Spleen (tissue), 11 donors: ENCODE results near the gene PCP2. TPM values are rescaled to one million over a fixed set of nuclear protein-coding genes. Genes with fewer than 3 reads are reported as not detected.

Experiments
- DNase-seq: peaks from one replicate; pipeline ENCODE4 v3.0.0-alpha.2; 2020
- H3K27ac ChIP-seq, 8 donors: fragments of 200-600 bp; sonication (generic) in 7 of 8; 1 replicate in 4 of 8; 2 replicates in 4 of 8; pipeline versions ENCODE4 v1.5.0 to v1.8.0; 2016 to 2021; ENCODE audit warnings: inconsistent platforms in 4 of 8, mild to moderate bottlenecking in 4 of 8, moderate library complexity in 1 of 8
- H3K27me3 ChIP-seq, 7 donors: fragments of 200-600 bp; sonication (generic) in 6 of 7; replicated peaks in 1 of 7; 1 replicate in 4 of 7; 2 replicates in 3 of 7; pipeline versions ENCODE4 v1.5.0 to v1.8.0; 2016 to 2021; ENCODE audit warnings: inconsistent platforms in 3 of 7, mild to moderate bottlenecking in 1 of 7
- H3K36me3 ChIP-seq, 6 donors: fragments of 200-600 bp; sonication (generic) in 5 of 6; 1 replicate in 4 of 6; 2 replicates in 2 of 6; pipeline versions ENCODE4 v1.5.0 to v1.8.0; 2016 to 2021; ENCODE audit warnings: inconsistent platforms in 2 of 6
- H3K4me1 ChIP-seq, 6 donors: fragments of 200-600 bp; sonication (generic) in 5 of 6; 1 replicate in 3 of 6; 2 replicates in 3 of 6; pipeline versions ENCODE4 v1.5.0 to v1.8.0; 2016 to 2021; ENCODE audit warnings: inconsistent platforms in 3 of 6
- H3K4me3 ChIP-seq, 8 donors: fragments of 200-600 bp; sonication (generic) in 7 of 8; 1 replicate in 4 of 8; 2 replicates in 4 of 8; pipeline versions ENCODE4 v1.5.0 to v1.8.0; 2016 to 2021; ENCODE audit warnings: inconsistent platforms in 4 of 8, mild to moderate bottlenecking in 4 of 8, moderate library complexity in 2 of 8
- H3K9me3 ChIP-seq, 8 donors: fragments of 200-600 bp; sonication (generic) in 7 of 8; 1 replicate in 4 of 8; 2 replicates in 4 of 8; pipeline versions ENCODE4 v1.5.0 to v1.8.0; 2016 to 2021; ENCODE audit warnings: inconsistent platforms in 4 of 8
- POLR2A ChIP-seq, 3 donors: fragments of 450-650 bp; IDR thresholded peaks; one replicate each; pipeline ENCODE4 v1.5.1; 2017; ENCODE audit warnings: antibody characterized with exemption in 3 of 3, mild to moderate bottlenecking in 1 of 3
- POLR2AphosphoS5 ChIP-seq, 3 donors: sonication (generic); formaldehyde crosslinking; IDR thresholded peaks; one replicate each; pipeline ENCODE4 v1.5.1; 2017; ENCODE audit warnings: antibody characterized with exemption in 3 of 3
- WGBS, 5 donors: extraction: QIAGEN DNeasy Blood & Tissue Kit in 3 of 5; methylation state at CpG; one replicate each; pipeline versions ENCODE4 v1.1.5 to v1.1.7; 2013 to 2018; 5-methylcytosine and 5-hydroxymethylcytosine counted together
- intact Hi-C: fragments of 100-400 bp; cut with DNase I; formaldehyde crosslinking; loops from one replicate; pipeline ENCODE4 v1.15.0; 2023; ENCODE audit warnings: low total_unique reads
- polyA plus RNA-seq, 3 donors: library from polyadenylated mRNA; stranded (reverse); fragments of 200-250 nt; gene quantifications; one replicate each; pipeline ENCODE4 v1.2.1, GENCODE V29; 2013
- total RNA-seq, 7 donors: library from RNA; depleted of rRNA in 3 of 7; stranded (reverse); fragments of >200 nt in 3 of 7; fragmentation: NEBNext Ultra II Directional in 4 of 7; extraction: Animal tissue kit (Norgen Biotek cat#: 25700) in 4 of 7; gene quantifications; one replicate each; pipeline versions ENCODE4 v1.1.0 to v1.2.1, GENCODE V29; 2016 to 2021
- TF ChIP-seq, protein P1 (sequence below), 11 experiments: fragments of 200-600 bp in 7 of 11; fragments of 450-650 bp in 4 of 11; sonication (generic) in 4 of 11; IDR thresholded peaks in 8 of 11; conservative IDR thresholded peaks in 3 of 11; 1 replicate in 7 of 11; 2 replicates in 4 of 11; pipeline versions ENCODE4 v1.4.0 to v1.8.0; 2016 to 2021; ENCODE audit warnings: antibody characterized with exemption in 11 of 11, inconsistent platforms in 4 of 11, mild to moderate bottlenecking in 1 of 11
- donor health status: healthy with polysubstance abuse.
- donor health status: DM: no; HTN: no; CAD: no; lungs with moderate emphysema.
- donor health status: DM: no; HTN: no; CAD: no.
- donor health status: Bipolar disorder and iron deficiency.
- donor health status: healthy.
- donor health status: DM: no; HTN: no; CAD: no.
- donor health status: DM: yes; HTN: yes; CAD: no.

PCP2 gene
- total and polyA plus RNA-seq, 10 donors = 1.5 to 5.9 (median 2.5) TPM; not detected in 1

DNA sequence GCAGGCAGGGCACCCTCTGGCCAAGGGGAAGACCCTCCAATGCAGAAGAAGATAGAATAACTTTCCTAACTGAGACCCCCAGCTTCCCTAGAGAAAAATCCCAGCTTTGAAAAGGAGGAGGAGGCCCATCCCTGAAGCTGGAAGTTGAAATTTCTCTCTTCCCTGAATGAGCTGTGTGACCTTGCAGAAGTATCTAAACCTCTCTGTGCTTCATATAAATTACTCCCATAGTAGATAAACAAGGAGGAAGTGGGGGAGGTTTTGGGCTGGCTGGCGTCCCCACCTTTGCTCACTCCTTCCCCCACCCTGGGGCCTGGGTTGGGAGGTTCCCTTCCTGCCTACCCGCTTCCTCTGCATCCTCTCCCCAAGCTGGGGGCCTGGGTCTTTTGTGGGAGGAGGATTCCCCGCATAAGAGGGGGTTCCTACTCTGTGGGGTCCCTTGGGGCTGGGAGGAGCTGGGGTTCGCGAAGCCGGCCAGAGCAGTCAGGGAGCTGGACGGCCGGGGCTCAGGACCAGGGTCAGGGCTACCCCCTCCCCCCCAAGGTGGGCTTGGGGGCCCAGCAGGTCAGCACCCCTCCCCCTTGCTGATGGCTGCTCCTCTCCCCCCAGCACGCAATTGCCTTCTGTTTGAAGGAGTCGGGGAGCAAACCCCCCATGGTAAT lies 26.2 kb downstream of the PCP2 start:
- no peak overlapping the region for H3K27ac ChIP-seq
- H3K4me3 ChIP-seq = no peak overlapping the region
- intact Hi-C loops = no loop called here
- no peaks in the 10 kb centered on the region for H3K36me3 ChIP-seq
- no peaks in the 10 kb centered on the region for H3K4me1 ChIP-seq
- DNase-seq = no peak
- TF ChIP-seq, protein P1, sequence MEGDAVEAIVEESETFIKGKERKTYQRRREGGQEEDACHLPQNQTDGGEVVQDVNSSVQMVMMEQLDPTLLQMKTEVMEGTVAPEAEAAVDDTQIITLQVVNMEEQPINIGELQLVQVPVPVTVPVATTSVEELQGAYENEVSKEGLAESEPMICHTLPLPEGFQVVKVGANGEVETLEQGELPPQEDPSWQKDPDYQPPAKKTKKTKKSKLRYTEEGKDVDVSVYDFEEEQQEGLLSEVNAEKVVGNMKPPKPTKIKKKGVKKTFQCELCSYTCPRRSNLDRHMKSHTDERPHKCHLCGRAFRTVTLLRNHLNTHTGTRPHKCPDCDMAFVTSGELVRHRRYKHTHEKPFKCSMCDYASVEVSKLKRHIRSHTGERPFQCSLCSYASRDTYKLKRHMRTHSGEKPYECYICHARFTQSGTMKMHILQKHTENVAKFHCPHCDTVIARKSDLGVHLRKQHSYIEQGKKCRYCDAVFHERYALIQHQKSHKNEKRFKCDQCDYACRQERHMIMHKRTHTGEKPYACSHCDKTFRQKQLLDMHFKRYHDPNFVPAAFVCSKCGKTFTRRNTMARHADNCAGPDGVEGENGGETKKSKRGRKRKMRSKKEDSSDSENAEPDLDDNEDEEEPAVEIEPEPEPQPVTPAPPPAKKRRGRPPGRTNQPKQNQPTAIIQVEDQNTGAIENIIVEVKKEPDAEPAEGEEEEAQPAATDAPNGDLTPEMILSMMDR (IDR thresholded peaks at IDR 0.05 in 8 of 11, conservative IDR thresholded peaks at IDR 0.05 in 3 of 11) = no peak
- no peak for TF ChIP-seq POLR2AphosphoS5 (IDR thresholded peaks at IDR 0.05)
- no peak for TF ChIP-seq POLR2A (IDR thresholded peaks at IDR 0.05)
- no peaks in the 10 kb centered on the region for H3K9me3 ChIP-seq
- 62 to 85% (median 69%) methylated on average over 9 to 10 of the region's 10 CpGs for whole genome bisulfite sequencing, 5 donors
- peaks cover 0 to 33% (median 0%) of the 10 kb centered on the region in 7 donors for H3K27me3 ChIP-seq

DNA sequence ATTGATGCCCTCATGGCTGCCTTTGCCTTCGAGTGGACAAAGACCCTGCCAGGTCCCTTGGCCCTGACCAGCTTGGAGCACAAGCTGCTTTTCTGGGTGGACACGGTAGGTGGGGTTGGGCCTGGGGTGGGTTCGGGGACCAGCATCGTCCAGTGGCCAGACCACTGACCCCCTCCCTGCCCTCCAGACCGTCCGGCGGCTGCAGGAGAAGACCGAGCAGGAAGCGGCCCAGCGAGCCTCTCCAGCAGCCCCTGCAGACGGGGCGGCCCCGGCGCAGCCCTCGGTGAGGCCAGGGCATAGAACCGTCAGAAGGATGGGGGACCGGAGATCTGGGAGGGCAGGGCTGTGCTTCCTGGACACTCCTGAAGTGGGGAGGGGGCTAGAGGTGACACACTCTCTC lies 27.2 kb downstream of the PCP2 start:
- no peak for TF ChIP-seq POLR2A (IDR thresholded peaks at IDR 0.05)
- TF ChIP-seq, protein P1 (IDR thresholded peaks at IDR 0.05 in 8 of 11, conservative IDR thresholded peaks at IDR 0.05 in 3 of 11) = no peak
- TF ChIP-seq POLR2AphosphoS5 (IDR thresholded peaks at IDR 0.05) = no peak
- WGBS, 5 donors = 77 to 91% (median 86%) methylated on average over 14 to 17 of the region's 17 CpGs
- H3K27me3 ChIP-seq = peaks cover 0 to 44% (median 0%) of the 10 kb centered on the region in 7 donors
- H3K4me3 ChIP-seq = no peak overlapping the region
- no peaks in the 10 kb centered on the region for H3K9me3 ChIP-seq
- H3K4me1 ChIP-seq = no peaks in the 10 kb centered on the region
- no peak for DNase-seq
- intact Hi-C loops = no loop called here
- no peaks in the 10 kb centered on the region for H3K36me3 ChIP-seq
- no peak overlapping the region for H3K27ac ChIP-seq

DNA sequence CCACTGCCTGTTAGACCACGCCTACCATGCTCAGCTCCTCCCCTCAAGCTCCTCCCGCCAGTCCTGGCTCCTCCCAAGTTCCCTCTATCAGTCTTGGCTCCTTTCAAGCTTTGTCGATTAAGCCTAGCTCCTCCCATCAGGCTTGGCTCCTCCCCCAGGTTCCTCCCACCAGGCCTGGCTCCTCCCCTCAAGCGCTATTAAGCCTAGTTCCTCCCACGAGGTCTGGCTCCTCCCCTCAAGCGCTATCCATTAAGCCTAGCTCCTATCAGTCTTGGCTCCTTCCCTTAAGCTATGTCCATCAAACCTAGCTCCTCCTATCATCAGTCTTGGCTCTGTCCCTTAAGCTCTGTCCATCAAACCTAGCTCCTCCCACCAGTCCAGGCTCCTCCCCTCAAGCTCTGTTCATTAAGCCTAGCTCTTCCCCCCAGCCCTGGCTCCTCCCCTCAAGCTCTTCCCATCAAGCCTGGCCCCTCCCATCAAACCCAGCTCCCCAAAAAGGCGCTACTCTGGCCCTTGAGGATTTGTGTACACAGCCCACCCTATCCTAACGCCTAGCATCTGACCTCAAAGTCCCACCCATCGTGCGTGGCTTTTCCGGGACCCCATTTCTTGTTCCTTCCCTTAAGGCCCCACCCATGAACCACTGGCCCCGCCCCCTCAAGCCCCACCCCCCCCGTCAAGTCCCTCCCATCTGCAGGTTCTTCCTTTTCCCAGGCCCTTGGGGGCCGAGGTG lies 27.9 kb downstream of the PCP2 start:
- H3K36me3 ChIP-seq = no peaks in the 10 kb centered on the region
- 64 to 75% (median 65%) methylated on average over 14 of the region's 14 CpGs for WGBS, 5 donors

More for the DNA sequence above, 27.9 kb downstream of the PCP2 start:
- H3K4me1 ChIP-seq = no peaks in the 10 kb centered on the region
- no peak overlapping the region for H3K27ac ChIP-seq
- intact Hi-C loops = no loop called here
- no peaks in the 10 kb centered on the region for H3K9me3 ChIP-seq
- no peak overlapping the region for H3K4me3 ChIP-seq
- TF ChIP-seq POLR2AphosphoS5 (IDR thresholded peaks at IDR 0.05) (no peak), POLR2A (IDR thresholded peaks at IDR 0.05) (no peak)
- TF ChIP-seq, protein P1 (IDR thresholded peaks at IDR 0.05 in 8 of 11, conservative IDR thresholded peaks at IDR 0.05 in 3 of 11) = no peak
- DNase-seq = no peak
- peaks cover 0 to 48% (median 0%) of the 10 kb centered on the region in 7 donors for H3K27me3 ChIP-seq
